WTC11 (cell line): ENCODE measurements around the gene PAK1.

Source experiments
- ATF6 ChIP-seq: sonication (generic); formaldehyde crosslinking; IDR thresholded peaks from 2 replicates; pipeline ENCODE4 v1.8.1; 2023; ENCODE audit warnings: mild to moderate bottlenecking, missing genetic modification reagents
- FOXJ3 ChIP-seq: sonication (generic); formaldehyde crosslinking; IDR thresholded peaks from 2 replicates; pipeline ENCODE4 v1.9.0; 2021; ENCODE audit warnings: missing genetic modification reagents, mild to moderate bottlenecking, borderline replicate concordance
- PRRX2 ChIP-seq: fragments of 250-450 bp; sonication (Bioruptor Pico); IDR thresholded peaks from 2 replicates; pipeline ENCODE4 v1.8.0; 2021; ENCODE audit warnings: mild to moderate bottlenecking
- ZNF317 ChIP-seq: sonication (generic); formaldehyde crosslinking; IDR thresholded peaks from 2 replicates; pipeline ENCODE4 v1.8.1; 2023; ENCODE audit warnings: low read depth, mild to moderate bottlenecking, moderate library complexity, missing genetic modification reagents, borderline replicate concordance
- TF ChIP-seq, protein P1 (sequence below): fragments of 200-600 bp; IDR thresholded peaks from 2 replicates; pipeline ENCODE4 v1.8.0; 2022; ENCODE audit warnings: antibody characterized with exemption

- TF ChIP-seq ZNF317 (CRISPR knock-in tag) (no peak), PRRX2 (no peak), FOXJ3 (no peak), ATF6 (no peak)
- TF ChIP-seq, protein P1, sequence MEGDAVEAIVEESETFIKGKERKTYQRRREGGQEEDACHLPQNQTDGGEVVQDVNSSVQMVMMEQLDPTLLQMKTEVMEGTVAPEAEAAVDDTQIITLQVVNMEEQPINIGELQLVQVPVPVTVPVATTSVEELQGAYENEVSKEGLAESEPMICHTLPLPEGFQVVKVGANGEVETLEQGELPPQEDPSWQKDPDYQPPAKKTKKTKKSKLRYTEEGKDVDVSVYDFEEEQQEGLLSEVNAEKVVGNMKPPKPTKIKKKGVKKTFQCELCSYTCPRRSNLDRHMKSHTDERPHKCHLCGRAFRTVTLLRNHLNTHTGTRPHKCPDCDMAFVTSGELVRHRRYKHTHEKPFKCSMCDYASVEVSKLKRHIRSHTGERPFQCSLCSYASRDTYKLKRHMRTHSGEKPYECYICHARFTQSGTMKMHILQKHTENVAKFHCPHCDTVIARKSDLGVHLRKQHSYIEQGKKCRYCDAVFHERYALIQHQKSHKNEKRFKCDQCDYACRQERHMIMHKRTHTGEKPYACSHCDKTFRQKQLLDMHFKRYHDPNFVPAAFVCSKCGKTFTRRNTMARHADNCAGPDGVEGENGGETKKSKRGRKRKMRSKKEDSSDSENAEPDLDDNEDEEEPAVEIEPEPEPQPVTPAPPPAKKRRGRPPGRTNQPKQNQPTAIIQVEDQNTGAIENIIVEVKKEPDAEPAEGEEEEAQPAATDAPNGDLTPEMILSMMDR, result no peak
Measured at GRCh38 chr11:77475206-77475605, 1.3 kb upstream of the PAK1 start.
